Measurements from ENCODE around the gene FBXW2.
"Not testable (repeated sequence)": the region's sequence is repeated elsewhere in the genome, so short reads cannot be mapped to it uniquely, and the experiment has no call there.

- TF ChIP-seq, protein P1, sequence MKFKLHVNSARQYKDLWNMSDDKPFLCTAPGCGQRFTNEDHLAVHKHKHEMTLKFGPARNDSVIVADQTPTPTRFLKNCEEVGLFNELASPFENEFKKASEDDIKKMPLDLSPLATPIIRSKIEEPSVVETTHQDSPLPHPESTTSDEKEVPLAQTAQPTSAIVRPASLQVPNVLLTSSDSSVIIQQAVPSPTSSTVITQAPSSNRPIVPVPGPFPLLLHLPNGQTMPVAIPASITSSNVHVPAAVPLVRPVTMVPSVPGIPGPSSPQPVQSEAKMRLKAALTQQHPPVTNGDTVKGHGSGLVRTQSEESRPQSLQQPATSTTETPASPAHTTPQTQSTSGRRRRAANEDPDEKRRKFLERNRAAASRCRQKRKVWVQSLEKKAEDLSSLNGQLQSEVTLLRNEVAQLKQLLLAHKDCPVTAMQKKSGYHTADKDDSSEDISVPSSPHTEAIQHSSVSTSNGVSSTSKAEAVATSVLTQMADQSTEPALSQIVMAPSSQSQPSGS (IDR thresholded peaks at IDR 0.05; ENCODE audit: low read length) = not testable (repeated sequence)
- not testable (repeated sequence) for TF ChIP-seq EP300 (IDR thresholded peaks at IDR 0.05; ENCODE audit: borderline replicate concordance in 1 of 2, control insufficient read depth in 1 of 2, low read depth in 2 of 2, low read length in 2 of 2); JUNB (IDR thresholded peaks at IDR 0.05); POLR2AphosphoS5 (IDR thresholded peaks at IDR 0.05; ENCODE audit: low read length); BHLHE40 (IDR thresholded peaks at IDR 0.05; ENCODE audit: borderline replicate concordance in 1 of 2, low read depth in 2 of 2, low read length in 1 of 2); NFYA (IDR thresholded peaks at IDR 0.05; ENCODE audit: borderline replicate concordance, low read depth, low read length); USF2 (IDR thresholded peaks at IDR 0.05; ENCODE audit: borderline replicate concordance, low read depth, low read length); SP1 (IDR thresholded peaks at IDR 0.05; ENCODE audit: low read depth, low read length); CEBPB (IDR thresholded peaks at IDR 0.05; ENCODE audit: borderline replicate concordance in 1 of 2, low read depth in 2 of 2, low read length in 2 of 2); TARDBP (IDR thresholded peaks at IDR 0.05; ENCODE audit: borderline replicate concordance); ZNF207 (IDR thresholded peaks at IDR 0.05; ENCODE audit: borderline replicate concordance); RFX5 (IDR thresholded peaks at IDR 0.05; ENCODE audit: low read depth, low read length)
- TF ChIP-seq, protein P2, sequence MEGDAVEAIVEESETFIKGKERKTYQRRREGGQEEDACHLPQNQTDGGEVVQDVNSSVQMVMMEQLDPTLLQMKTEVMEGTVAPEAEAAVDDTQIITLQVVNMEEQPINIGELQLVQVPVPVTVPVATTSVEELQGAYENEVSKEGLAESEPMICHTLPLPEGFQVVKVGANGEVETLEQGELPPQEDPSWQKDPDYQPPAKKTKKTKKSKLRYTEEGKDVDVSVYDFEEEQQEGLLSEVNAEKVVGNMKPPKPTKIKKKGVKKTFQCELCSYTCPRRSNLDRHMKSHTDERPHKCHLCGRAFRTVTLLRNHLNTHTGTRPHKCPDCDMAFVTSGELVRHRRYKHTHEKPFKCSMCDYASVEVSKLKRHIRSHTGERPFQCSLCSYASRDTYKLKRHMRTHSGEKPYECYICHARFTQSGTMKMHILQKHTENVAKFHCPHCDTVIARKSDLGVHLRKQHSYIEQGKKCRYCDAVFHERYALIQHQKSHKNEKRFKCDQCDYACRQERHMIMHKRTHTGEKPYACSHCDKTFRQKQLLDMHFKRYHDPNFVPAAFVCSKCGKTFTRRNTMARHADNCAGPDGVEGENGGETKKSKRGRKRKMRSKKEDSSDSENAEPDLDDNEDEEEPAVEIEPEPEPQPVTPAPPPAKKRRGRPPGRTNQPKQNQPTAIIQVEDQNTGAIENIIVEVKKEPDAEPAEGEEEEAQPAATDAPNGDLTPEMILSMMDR (IDR thresholded peaks at IDR 0.05 in 2 of 3, conservative IDR thresholded peaks at IDR 0.05 in 1 of 3; ENCODE audit: control insufficient read depth in 2 of 3, extremely low read depth in 1 of 3, insufficient read depth in 1 of 3, low read depth in 3 of 3, low read length in 3 of 3) = not testable (repeated sequence)
- TF ChIP-seq, protein P3, sequence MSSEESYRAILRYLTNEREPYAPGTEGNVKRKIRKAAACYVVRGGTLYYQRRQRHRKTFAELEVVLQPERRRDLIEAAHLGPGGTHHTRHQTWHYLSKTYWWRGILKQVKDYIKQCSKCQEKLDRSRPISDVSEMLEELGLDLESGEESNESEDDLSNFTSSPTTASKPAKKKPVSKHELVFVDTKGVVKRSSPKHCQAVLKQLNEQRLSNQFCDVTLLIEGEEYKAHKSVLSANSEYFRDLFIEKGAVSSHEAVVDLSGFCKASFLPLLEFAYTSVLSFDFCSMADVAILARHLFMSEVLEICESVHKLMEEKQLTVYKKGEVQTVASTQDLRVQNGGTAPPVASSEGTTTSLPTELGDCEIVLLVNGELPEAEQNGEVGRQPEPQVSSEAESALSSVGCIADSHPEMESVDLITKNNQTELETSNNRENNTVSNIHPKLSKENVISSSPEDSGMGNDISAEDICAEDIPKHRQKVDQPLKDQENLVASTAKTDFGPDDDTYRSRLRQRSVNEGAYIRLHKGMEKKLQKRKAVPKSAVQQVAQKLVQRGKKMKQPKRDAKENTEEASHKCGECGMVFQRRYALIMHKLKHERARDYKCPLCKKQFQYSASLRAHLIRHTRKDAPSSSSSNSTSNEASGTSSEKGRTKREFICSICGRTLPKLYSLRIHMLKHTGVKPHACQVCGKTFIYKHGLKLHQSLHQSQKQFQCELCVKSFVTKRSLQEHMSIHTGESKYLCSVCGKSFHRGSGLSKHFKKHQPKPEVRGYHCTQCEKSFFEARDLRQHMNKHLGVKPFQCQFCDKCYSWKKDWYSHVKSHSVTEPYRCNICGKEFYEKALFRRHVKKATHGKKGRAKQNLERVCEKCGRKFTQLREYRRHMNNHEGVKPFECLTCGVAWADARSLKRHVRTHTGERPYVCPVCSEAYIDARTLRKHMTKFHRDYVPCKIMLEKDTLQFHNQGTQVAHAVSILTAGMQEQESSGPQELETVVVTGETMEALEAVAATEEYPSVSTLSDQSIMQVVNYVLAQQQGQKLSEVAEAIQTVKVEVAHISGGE (CRISPR knock-in tag; IDR thresholded peaks at IDR 0.05) = not testable (repeated sequence)
These were observed 46.9 kb downstream of the FBXW2 start for GRCh38 chr9:120746366-120746765.

Data from GM12878 (cell line).